Retinal pigment epithelial cell (primary cell): ENCODE measurements around the gene CCNG1.
"Not testable (repeated sequence)": the region's sequence is repeated elsewhere in the genome, so short reads cannot be mapped to it uniquely, and the experiment has no call there.

ENCODE experiments used
- DNase-seq: peaks from one replicate; pipeline ENCODE4 v3.0.0-alpha.2; 2010; ENCODE audit warnings: low read depth
- H3K4me3 ChIP-seq: 2 replicates; pipeline ENCODE4 v1.5.1; 2011; ENCODE audit warnings: mild to moderate bottlenecking, low read length, control low read depth, moderate library complexity
- TF ChIP-seq, protein P1 (sequence below): conservative IDR thresholded peaks from 2 replicates; pipeline ENCODE4 v1.5.1; 2011; ENCODE audit warnings: low read depth, low read length, control low read depth, inconsistent platforms

The CCNG1 gene

DNA sequence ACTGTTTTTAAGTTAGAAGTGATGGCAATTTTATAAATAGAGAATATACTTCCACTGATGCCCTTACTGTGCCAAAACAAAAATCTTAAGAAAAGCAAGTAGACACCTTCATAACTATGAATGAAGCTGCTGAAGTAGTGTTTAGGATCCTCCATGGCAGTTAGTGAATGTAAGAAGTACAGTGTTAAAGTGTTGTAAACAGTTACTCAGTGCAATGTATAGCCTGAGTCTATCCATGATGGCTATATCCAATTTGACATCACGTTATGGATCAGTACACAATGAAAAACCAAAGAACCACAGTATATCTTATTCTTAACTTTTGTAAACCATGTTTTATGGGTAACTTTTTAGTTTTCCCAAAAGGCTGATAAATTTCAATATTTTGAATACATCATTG lies 7.1 kb downstream of the CCNG1 start:
- no peak for DNase-seq
- TF ChIP-seq, protein P1, sequence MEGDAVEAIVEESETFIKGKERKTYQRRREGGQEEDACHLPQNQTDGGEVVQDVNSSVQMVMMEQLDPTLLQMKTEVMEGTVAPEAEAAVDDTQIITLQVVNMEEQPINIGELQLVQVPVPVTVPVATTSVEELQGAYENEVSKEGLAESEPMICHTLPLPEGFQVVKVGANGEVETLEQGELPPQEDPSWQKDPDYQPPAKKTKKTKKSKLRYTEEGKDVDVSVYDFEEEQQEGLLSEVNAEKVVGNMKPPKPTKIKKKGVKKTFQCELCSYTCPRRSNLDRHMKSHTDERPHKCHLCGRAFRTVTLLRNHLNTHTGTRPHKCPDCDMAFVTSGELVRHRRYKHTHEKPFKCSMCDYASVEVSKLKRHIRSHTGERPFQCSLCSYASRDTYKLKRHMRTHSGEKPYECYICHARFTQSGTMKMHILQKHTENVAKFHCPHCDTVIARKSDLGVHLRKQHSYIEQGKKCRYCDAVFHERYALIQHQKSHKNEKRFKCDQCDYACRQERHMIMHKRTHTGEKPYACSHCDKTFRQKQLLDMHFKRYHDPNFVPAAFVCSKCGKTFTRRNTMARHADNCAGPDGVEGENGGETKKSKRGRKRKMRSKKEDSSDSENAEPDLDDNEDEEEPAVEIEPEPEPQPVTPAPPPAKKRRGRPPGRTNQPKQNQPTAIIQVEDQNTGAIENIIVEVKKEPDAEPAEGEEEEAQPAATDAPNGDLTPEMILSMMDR: no peak
- no peak overlapping the region for H3K4me3 ChIP-seq

- no peak overlapping the region for H3K4me3 ChIP-seq
- DNase-seq: no peak
- TF ChIP-seq, protein P1: no peak
These were observed 8.0 kb downstream of the CCNG1 start for GRCh38 chr5:163445345-163445744.

GRCh38 chr5:163447191-163447590 lies 9.8 kb downstream of the CCNG1 start:
- no peak for DNase-seq
- TF ChIP-seq, protein P1: no peak
- no peak overlapping the region for H3K4me3 ChIP-seq

DNA sequence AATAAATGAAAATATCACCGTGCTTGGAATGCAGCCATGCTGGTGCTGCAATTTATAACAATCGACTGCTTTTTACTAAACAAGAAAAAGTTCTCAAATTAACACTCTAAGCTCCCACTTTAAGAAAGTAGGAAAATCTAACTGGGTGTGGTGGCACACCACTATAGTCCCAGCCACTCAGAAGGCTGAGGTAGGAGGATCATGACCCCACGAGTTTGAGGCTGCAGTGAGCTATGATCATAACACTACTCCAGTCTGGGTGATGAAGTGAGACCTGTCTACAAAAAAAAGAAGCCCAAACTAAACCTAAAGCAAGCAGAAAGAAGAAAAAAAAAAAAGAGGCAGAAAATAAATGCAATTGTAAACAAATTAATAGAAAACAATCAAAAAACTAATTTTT lies 10.5 kb downstream of the CCNG1 start:
- DNase-seq: no peak
- TF ChIP-seq, protein P1: no peak
- H3K4me3 ChIP-seq: no peak overlapping the region

GRCh38 chr5:163448491-163448890 lies 11.1 kb downstream of the CCNG1 start:
- TF ChIP-seq, protein P1: no peak
- no peak for DNase-seq
- H3K4me3 ChIP-seq: no peak overlapping the region

DNA sequence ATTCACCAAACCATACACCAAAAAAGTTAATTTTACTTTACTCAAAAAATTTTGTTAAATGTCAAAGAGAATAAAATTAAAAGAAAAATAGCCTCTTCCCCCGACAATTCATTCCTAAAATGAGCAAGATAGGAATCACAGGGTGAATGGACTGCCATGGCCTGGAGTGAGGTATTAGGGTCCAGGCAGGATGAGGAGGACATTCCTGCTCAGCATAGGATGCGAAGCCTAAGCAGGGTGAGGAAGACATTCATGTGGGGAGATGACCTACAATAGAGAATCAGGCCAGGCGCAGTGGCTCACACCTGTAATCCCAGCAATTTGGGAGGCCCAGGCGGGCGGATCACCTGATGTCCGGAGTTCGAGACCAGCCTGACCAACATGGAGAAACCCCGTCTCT lies 14.1 kb downstream of the CCNG1 start:
- TF ChIP-seq, protein P1: no peak
- no peak for DNase-seq
- no peak overlapping the region for H3K4me3 ChIP-seq

DNA sequence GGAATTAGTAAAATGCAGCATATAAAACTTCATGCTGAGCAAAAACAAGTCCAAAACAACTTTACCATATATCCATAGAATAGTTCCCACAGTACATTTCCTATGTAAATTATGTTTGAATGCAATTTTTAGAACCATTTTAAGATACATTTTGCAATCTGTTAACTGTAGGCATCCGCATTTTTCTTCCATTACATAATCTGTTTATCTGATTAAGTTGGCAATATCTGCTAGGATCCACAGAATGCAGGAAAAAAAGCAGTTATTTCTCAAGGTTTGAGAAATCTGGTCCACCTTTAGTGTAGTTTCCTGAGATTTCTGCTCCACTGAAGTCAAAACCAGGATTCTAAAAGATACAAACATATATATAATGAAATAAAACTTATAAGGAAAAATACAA lies 16.3 kb downstream of the CCNG1 start:
- TF ChIP-seq, protein P1: no peak
- DNase-seq: no peak
- no peak overlapping the region for H3K4me3 ChIP-seq

GRCh38 chr5:163455406-163455805 lies 18.0 kb downstream of the CCNG1 start:
- DNase-seq, H3K4me3 ChIP-seq: not testable (repeated sequence)
